Measurements from ENCODE around the gene NGEF. TPM values are rescaled to one million over a fixed set of nuclear protein-coding genes. Genes with fewer than 3 reads are reported as not detected.
A peak's percentile ranks its signal among the peaks of the same experiment; 100 is the strongest.
"Not testable (repeated sequence)": the region's sequence is repeated elsewhere in the genome, so short reads cannot be mapped to it uniquely, and the experiment has no call there.

Gene NGEF
- total RNA-seq, 1 donor: not detected

DNA sequence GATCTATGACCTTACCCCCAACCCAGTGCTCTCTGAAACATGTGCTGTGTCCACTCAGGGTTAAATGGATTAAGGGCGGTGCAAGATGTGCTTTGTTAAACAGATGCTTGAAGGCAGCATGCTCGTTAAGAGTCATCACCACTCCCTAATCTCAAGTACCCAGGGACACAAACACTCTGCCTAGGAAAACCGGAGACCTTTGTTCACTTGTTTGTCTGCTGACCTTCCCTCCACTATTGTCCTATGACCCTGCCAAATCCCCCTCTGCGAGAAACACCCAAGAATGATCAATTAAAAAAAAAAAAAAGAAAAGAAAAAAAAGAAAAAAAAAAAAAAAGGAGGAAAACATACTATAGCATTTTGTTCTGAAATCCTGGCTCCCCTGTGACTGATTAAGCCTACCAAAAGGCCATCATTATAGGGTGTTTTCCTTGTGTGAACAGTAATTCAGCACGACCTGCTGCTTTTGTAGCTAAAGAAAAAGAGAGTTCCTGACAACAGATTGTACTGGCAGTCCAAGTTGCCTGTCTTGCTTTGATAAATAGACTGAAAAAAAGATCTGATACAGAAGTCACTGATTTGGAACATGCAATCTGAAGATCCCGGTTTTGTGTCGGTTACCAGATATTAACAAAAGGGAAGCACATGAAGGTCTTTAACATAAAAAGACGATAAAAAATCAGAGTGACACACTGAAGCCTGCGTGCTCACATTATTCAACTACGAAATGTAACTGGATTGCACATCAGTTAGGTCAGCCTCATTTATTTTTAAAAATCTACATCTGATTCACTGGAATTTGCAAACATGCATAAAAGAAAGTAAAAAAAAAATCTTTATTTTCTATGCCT is 106.0 kb downstream of the NGEF start:
- not testable (repeated sequence) for DNase-seq (ENCODE audit: low read depth in 2 of 3, low spot score in 2 of 3)

DNA sequence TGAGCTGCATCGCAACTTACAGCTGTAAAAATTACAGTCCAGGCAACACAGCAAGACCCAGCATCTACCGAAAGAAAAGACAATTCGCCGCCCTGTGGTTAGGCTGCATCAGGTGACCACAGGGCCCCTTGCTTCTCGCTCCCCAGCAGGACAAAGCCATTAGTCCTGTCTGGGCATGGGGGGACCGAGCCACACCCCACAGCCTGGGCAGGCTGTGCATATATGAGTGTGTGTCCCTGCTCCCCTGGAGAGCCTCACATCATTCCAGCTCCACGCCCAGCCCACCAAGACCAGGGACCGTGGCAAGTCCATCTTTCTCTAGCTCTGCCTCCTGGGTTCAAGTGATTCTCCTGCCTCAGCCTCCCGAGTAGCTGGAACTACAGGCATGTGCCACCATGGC is 109.1 kb downstream of the NGEF start:
- DNase-seq (ENCODE audit: low read depth in 2 of 3, low spot score in 2 of 3): no peak

DNA sequence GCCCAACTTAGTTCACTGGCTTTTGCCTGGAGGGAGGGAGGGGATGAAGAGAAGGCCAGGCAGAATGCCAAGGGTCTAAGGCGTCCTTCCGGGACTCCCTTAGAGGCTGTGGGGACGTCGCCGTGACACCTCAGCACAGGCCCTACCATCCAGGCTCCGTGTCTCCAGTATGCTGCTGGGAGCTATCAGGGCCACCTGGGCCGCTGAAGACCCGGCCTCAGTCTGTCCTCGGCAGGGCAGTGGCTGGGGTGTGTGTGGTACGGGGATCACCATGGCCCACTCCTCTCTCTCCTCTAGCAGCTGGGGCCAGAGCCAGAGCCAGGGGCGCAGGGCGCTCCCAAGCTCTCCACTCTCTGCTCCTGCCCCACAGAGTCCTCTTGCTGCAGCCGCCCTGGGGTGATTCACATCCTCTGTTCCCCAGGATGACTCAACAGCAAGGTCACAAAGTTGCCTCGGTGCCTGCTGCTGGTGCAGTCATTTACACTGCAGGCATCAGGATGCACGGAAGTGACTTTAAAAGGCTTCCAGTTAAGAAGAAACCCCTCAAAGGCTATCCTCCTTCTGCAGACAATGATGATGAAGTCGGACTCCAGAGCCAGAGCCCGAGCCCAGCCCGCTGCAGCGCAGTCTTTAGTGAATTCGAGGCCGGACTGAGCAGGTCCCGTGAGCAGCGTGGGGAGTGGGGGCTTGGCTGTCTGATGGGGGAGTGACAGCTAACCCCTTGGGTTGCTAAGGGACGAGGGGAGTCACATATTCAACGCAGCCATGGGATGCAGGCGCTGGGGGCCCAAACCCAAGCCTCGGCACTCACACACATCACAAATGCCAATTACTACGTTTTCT is 111.1 kb downstream of the NGEF start:
- no peak for DNase-seq (ENCODE audit: low read depth in 2 of 3, low spot score in 2 of 3)

DNA sequence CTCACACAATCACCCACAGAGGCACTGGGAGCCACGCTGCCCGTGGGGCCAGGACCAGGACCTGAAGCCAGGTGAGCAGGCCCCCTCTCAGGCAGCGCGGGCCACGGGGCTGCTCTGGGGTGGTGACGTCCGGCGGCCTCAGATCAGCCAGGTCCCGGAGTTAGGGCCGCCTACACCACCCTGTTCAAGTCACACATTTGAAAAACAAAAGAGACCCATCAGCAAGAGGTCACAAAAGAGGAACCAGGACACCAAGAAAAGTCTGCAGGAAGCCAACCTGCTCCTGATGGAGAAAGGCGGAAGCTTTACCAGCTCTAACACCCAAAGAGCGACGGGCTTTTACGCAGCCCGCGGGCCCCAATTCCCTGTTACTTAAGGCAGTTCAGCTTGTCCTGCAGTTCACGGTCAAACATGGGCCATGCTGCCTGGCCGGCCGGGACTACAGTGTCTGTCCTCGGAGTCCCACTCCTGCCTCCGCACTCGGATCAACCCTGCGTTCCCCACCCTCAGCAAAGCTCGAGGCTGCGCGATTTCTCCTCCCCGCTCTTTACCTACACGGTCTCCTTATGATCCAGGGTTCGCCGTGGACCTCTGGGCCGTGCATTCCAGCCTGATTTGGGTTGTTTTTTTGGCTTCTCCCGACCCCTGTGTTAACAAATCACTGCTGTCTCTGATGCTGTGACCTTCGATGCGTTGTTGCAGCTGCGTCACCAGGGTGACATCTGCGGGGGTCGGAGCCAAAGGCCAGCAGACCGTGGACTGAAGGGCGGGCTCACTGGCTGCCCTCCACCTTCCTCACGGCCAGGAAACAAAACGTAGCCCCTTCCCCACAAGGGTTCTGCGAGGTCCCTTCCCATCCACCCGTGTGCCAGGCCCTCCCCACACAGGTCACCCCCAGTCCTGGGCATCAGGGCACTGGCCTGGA is 112.0 kb downstream of the NGEF start:
- DNase-seq (ENCODE audit: low read depth in 2 of 3, low spot score in 2 of 3): peak in 1 of 3 donors; percentile 27

DNA sequence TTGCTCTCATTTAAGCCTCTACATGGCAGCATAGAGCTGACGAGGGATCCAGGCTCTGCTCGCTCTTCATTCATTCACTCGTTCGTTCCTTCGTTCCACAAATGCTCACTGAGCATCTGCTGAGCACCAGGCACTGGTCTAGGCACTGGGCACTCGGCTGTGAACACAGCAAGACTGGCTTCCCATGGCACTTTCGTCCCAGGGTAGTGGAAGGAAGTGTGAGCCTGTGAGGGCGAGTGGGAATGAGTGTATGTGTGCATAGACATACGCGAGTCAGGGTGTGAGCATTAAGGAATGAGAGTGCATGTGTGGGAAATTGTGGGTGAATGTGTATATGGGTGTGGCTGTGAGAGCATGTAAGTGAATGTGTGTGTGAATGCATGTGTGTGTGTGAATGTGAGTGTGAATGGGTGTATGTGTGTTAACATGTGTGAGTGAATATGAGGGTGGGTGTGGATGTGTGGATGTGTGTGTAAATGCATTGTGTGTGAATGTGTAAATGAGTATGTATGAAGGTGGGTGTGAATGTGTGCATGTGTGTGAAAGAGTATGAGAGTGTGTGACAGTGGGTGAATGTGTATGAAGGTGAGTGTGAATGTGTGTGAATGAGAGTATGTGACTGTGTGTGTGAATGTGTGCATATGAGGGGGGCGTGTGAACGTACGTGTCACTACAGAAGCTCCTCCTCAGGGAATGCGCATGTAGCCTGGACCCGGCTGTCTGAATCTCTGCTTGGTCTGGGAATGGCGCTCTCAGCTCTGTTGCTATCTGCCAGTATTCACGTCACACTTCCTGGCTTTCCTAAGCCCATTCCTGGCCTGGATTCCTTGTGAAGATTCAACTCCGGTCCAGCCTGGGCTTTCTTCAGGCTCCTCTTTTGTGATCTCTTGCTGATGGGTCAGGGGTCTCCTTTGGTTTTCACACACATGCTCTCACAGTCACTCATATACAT is 114.2 kb downstream of the NGEF start:
- DNase-seq (ENCODE audit: low read depth in 2 of 3, low spot score in 2 of 3): no peak

DNA sequence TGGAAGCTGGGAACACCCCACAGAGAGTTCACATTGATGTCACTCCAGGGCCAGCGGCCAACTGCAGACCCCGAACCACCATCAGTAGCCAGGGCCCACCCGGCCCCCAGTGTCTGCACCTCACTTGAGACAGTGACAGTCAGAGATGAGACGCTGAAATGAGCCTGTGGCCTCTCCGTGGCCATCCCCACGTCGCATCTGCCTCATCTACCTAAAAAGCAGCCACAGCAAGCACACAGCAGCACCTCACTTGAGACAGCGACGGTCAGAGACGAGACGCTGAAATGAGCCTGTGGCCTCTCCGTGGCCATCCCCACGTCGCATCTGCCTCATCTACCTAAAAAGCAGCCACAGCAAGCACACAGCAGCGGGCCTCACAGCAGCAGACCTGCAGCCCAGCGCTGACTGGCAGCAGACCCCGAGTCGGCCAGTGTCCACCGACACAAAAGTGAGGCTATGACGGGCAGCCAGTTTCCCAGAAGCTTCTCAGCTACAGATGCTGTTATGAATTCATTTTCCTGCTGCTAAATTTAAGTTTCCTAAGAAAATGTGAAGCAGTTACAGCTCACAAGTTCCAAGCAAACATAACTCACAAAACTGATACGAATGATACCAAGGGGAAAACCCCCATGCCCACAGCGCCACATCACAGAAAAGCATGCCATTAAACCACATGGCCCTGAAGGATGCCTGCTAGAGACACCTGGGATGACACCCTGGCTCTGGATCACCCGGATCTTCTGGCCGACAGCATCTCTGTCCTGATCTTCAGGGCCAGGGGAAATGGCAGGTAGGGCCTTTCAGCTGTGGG is 115.3 kb downstream of the NGEF start:
- no peak for DNase-seq (ENCODE audit: low read depth in 2 of 3, low spot score in 2 of 3)

DNA sequence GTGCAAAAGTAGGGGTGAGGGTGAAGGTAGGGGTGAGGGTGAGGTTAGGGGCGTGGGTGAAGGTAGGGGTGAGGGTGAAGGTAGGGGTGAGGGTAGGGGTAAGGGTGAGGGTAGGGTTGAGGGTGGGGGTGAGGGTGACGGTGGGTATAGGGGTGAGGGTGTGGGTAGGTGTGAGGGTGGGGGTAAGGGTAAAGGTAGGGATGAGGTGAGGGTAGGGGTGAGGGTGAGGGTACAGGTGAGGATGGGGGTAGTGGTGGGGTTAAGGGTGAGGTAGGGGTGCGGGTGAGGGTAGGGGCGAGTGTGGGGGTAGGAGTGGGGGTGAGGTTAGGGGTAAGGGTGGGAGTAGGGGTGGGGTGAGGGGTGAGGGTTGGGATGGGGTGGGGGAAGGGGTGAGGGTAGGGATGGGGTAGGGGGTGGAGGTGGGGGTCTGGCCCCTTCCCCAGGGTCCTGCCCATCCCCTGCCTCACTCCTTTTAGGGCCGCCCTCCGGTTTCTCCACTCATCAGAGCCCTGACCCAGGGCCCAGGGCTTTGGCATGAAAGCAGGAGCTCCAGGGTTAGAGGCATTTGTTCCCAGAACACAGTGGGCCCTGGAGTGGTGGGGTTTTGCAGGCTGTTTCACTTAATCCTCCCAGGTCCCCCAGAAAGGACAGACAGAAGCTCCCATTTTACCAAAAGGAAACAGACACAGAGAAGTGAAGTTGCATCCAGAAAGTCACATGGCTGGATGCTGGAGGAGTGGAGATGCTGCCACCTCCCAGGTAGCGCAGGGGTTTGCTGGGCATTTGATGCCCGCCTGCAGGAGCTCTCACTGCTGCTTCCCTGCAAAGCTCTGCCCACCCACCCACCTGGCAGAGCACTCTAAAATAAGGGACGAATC is 116.1 kb downstream of the NGEF start:
- no peak for DNase-seq (ENCODE audit: low read depth in 2 of 3, low spot score in 2 of 3)

DNA sequence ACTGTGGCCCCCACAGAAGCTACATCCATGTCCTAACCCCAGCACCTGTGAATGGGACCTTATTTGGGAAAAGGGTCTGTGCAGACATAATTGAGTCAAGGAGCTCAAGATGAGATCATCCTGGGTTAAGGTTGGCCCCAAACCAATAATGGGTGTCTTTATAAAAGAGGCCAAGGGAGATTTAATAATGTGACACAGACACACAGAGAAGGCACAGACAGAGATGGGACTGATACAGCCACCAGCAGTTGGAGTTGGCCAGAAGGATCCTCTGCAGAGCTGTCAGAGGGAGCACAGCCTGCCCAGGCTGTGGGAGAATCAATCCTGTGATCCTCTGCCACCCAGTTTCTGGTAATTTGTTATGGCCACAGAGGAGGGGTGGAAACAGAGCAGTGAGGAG is 116.9 kb downstream of the NGEF start:
- DNase-seq (ENCODE audit: low read depth in 2 of 3, low spot score in 2 of 3): no peak

DNA sequence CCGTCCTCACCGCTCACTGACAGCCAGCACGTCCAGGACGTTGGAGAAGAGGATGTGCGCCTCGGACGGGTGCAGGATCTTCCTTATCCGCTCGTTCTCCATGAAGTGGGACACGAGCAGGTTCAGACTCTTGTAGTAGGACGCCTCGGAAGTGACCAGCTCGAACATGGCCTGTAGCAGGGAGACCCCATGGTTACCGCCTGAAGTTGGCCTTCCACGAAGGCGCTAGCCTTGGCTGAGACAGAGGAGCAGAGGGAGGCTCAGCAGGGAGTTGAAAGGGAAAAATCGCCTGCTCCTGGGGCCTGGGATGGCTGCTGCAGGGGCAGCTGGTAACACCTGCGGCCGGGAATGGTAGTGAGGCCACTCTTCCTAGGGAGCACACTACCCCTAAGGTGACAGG is 118.3 kb downstream of the NGEF start:
- no peak for DNase-seq (ENCODE audit: low read depth in 2 of 3, low spot score in 2 of 3)

DNA sequence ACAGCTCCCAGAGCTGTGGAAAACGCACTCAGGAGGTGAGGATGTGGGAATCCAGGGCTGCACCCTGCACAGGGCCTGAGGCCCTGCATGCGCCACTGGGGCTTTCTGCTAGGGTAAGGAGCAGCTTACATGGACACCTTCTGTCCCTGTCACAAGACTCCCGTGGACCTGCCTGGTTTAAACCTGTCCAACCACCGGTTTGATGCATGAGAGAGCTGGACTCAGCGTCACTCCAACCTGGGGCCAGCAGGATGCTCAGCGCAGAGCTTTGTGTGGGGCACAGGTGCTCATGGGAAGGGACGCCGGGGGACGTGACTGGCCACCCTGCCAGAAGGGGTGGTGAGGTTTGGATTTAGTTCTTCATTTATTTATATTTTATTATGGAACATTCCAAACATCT is 118.8 kb downstream of the NGEF start:
- no peak for DNase-seq (ENCODE audit: low read depth in 2 of 3, low spot score in 2 of 3)

DNA sequence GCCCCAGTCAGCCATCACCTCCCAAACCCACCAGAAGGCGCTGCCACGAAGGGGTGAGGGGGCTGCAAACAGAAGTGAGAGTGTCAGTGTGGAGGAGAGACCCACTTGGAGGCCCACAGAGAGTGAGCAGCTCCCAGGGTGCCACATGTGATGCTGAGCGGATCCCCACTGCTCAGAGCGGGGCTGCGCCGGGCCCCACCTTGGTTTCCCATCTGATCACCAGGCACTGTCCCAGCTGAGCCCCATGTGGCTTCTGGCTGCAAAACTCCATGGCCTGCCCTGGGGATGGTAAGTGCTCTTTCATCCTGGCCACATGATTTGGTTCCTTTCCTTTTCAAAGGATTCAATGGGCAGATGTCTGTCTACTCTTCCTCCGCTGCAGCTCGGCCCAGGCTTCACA is 119.2 kb downstream of the NGEF start:
- no peak for DNase-seq (ENCODE audit: low read depth in 2 of 3, low spot score in 2 of 3)

DNA sequence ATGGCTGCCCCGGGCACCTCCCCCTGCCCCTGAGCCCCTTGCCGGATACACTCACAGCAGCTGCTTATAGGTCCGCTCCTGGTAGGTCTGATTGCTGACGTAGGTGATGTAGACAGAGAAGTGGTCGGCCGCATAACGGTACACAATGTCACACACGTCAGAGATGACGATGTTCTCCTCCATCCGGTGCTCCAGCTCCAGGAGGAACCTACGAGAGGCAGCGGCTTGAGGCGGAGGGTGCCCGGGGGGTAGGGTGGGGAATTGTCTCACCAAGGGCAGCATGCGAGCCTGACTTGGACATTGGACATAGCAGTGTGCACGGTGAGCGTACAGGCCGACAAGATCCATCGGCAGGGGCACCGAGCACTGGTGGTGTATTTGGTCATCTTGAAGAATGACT is 120.2 kb downstream of the NGEF start:
- no peak for DNase-seq (ENCODE audit: low read depth in 2 of 3, low spot score in 2 of 3)

DNA sequence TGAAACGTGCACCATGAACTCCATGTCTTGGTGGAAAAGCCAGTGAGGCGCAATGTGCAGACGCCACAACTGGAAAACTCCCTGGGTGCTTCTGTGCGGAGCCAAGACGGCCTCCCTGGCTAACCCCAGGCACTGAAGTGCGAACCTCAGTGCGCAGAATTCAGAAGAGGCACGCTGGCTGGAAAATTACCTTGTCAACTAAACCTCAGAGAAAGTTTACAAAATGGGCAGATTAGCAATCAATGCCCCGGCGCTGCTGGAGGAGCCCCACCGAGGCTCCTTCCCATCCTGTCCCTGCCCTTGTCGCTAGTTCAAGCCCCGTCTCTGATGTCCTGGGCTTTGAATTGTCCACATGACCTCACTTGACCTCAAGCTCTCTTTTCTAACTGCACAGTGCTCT is 120.8 kb downstream of the NGEF start:
- DNase-seq (ENCODE audit: low read depth in 2 of 3, low spot score in 2 of 3): no peak

DNA sequence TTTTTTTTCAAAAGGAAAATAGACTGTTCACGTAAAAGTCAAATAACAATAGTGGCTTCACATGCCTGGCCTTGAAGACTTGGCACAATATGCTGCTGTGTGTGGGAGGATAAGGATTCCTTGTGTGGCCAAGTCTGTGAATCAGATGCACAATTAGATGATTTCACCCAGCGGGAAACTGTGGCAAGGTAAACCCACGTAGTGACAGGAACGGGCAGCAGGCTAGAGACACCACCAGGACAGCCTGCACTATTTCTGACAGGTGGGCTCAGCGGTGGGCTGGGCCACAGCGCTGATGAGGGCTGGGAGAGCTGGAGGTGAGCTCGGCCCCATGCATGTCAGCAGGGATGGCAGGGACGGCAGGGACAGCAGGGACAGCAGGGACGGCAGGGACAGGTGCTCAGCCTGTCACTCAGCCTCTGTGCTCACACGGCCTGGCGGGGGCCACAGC is 121.4 kb downstream of the NGEF start:
- DNase-seq (ENCODE audit: low read depth in 2 of 3, low spot score in 2 of 3): no peak

DNA sequence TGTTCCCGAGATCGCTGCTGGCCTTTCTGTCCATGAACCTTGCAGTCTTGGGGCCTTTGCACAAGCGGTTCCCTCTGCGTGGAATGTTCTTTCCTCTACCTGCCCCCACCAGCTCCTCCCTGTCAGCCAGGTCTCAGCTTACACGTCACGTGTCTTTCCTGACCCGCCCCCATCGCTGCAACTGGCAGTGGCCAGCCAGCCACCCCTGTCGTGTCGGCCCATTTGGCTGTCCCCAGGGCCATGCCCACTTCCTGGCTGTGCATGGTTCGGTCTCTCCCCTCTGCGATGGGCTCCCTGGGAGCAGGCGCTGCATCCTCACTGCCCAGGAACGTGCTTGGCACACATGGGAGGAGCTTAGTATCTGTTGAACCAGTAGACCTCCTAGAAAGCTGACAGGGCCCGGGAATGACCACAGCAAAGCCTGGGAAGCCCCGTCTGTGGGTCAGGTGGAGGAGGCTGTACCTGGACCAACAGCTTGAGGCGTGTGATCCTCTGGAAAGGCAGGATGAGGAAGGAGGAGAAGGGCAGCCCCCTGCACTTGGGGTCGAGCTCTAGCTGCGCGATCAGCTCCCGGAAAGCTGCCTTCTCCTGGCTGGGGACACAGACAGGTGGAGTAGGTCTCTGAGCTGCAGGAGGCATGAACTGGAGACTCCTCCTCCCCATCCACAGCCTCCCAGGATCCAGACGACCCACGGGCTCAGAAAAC is 122.0 kb downstream of the NGEF start:
- DNase-seq (ENCODE audit: low read depth in 2 of 3, low spot score in 2 of 3): no peak

DNA sequence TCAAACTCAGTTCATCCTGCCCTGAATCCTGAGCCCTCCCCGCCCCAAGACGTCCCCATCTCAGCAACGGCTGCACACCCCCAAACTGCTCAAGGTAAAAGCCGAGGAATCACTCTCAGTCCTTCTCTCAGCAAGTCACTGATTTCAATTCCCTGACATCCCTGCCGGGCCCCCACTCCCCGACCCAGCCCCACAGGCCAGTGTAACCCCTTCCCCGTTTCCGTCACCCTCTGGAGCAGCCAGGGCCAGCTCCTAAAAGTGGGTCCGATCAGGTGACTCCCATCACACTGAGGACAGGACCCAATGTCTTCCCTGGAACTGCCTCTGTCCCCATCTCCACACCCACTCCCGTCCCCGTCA is 122.5 kb downstream of the NGEF start:
- no peak for DNase-seq (ENCODE audit: low read depth in 2 of 3, low spot score in 2 of 3)

DNA sequence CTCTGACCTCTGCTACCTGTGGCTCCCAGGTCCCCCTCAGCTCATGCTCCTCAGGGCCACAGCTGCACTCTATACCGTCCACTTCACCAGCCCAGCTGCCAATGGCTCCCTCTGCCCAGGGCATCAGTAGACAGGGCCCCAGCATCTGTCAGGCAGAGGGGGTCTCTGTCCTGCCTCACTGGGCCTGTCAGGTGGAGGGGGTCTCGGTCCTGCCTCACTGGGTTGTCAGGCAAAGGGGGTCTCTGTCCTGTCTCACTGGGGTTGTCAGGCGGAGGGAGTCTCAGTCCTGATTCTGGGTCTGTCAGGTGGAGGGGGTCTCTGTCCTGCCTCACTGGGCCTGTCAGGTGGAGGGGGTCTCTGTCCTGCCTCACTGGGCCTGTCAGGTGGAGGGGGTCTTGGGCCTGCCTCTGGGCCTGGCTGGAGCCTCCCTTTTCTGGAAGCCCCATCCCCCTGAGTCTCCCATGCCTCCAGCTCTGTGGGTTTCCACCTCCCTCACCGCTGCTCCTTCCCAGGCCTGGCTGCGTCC is 123.1 kb downstream of the NGEF start:
- DNase-seq (ENCODE audit: low read depth in 2 of 3, low spot score in 2 of 3): no peak
